Measurements from ENCODE around the gene CAPN14.

DNA sequence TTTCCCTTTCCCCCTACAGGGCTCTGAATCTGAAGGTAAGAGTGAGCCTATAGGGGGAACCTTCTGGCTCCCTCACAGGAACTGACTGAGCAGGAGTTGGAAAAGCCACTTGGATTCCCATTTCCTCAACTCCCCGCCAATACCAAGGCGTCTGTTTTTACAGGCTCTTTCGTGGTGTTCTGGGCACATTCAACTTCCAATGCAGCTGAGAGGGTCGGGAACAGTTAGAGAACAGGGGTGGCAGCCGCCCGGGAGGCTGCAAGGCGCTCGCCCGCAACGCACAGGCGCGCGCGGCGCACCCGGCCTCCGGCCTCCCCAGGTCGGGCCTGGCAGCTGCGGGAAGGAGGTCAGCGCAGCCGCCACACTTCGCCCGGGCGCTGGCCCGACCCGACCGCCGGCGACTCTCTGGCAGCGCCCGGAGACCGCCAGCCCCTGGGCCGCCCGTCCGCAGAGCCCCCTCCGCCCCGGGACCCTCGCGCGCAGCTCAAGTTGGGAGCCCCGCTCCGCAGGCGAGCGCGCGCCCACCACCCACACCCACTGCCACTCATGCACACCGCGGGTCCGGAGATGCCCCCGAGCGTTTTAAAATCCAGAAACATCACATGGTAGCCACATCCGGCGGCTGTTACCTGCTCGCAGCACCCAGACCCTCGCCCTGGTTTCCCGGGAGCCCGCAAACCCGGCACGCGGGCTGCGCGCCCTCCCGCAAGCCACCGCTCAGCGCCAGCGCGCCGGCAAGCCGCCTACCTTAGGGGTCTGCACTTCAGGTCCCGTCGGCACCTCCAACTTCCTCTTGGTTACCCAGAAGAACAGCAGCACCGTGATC, 79.9 kb downstream of the CAPN14 start:
- TF ChIP-seq, protein P1, sequence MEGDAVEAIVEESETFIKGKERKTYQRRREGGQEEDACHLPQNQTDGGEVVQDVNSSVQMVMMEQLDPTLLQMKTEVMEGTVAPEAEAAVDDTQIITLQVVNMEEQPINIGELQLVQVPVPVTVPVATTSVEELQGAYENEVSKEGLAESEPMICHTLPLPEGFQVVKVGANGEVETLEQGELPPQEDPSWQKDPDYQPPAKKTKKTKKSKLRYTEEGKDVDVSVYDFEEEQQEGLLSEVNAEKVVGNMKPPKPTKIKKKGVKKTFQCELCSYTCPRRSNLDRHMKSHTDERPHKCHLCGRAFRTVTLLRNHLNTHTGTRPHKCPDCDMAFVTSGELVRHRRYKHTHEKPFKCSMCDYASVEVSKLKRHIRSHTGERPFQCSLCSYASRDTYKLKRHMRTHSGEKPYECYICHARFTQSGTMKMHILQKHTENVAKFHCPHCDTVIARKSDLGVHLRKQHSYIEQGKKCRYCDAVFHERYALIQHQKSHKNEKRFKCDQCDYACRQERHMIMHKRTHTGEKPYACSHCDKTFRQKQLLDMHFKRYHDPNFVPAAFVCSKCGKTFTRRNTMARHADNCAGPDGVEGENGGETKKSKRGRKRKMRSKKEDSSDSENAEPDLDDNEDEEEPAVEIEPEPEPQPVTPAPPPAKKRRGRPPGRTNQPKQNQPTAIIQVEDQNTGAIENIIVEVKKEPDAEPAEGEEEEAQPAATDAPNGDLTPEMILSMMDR (IDR thresholded peaks at IDR 0.05) = no peak
- TF ChIP-seq POLR2A (IDR thresholded peaks at IDR 0.05) = no peak

Data from adrenal gland (tissue), 5 donors.